ENCODE results near the gene PPP3R2.

PPP3R2 gene

GRCh38 chr9:101626295-101626694, 31.5 kb upstream of the PPP3R2 start:
- H3K4me1 ChIP-seq (ENCODE audit: control insufficient read depth in 2 of 2, insufficient read depth in 2 of 2, low read length in 2 of 2), result peaks cover 0 to 4% of the 10 kb centered on the region in 2 donors
- no peak overlapping the region for H3K9ac ChIP-seq (ENCODE audit: low read depth in 1 of 2, low read length in 2 of 2)
- no peaks in the 10 kb centered on the region for H3K27me3 ChIP-seq (ENCODE audit: control insufficient read depth in 2 of 2, insufficient read depth in 2 of 2, low read length in 2 of 2)
- no peaks in the 10 kb centered on the region for H3K36me3 ChIP-seq (ENCODE audit: control insufficient read depth in 2 of 2, insufficient read depth in 2 of 2, low read length in 2 of 2)
- H3K9me3 ChIP-seq (ENCODE audit: control insufficient read depth in 2 of 2, low read length in 2 of 2), result no peaks in the 10 kb centered on the region
- no peak overlapping the region for H3K4me3 ChIP-seq (ENCODE audit: low read length in 2 of 2)
- H3K27ac ChIP-seq (ENCODE audit: low read depth in 2 of 2, low read length in 2 of 2), result no peak overlapping the region

- peaks cover 0 to 4% of the 10 kb centered on the region in 2 donors for H3K4me1 ChIP-seq (ENCODE audit: control insufficient read depth in 2 of 2, insufficient read depth in 2 of 2, low read length in 2 of 2)
- no peak overlapping the region for H3K9ac ChIP-seq (ENCODE audit: low read depth in 1 of 2, low read length in 2 of 2)
Observed at GRCh38 chr9:101625876-101626275, 31.1 kb upstream of the PPP3R2 start.

GRCh38 chr9:101620452-101620851, 25.7 kb upstream of the PPP3R2 start:
- Histone ChIP-seq H3K4me1 (ENCODE audit: control insufficient read depth in 2 of 2, insufficient read depth in 2 of 2, low read length in 2 of 2) (no peaks in the 10 kb centered on the region), H3K36me3 (ENCODE audit: control insufficient read depth in 2 of 2, insufficient read depth in 2 of 2, low read length in 2 of 2) (no peaks in the 10 kb centered on the region), H3K27me3 (ENCODE audit: control insufficient read depth in 2 of 2, insufficient read depth in 2 of 2, low read length in 2 of 2) (no peaks in the 10 kb centered on the region), H3K9ac (ENCODE audit: low read depth in 1 of 2, low read length in 2 of 2) (no peak overlapping the region), H3K9me3 (ENCODE audit: control insufficient read depth in 2 of 2, low read length in 2 of 2) (no peaks in the 10 kb centered on the region), H3K4me3 (ENCODE audit: low read length in 2 of 2) (no peak overlapping the region), H3K27ac (ENCODE audit: low read depth in 2 of 2, low read length in 2 of 2) (no peak overlapping the region)

More at GRCh38 chr9:101625876-101626275, 31.1 kb upstream of the PPP3R2 start:
- no peaks in the 10 kb centered on the region for H3K27me3 ChIP-seq (ENCODE audit: control insufficient read depth in 2 of 2, insufficient read depth in 2 of 2, low read length in 2 of 2)
- H3K36me3 ChIP-seq (ENCODE audit: control insufficient read depth in 2 of 2, insufficient read depth in 2 of 2, low read length in 2 of 2), result no peaks in the 10 kb centered on the region
- H3K4me3 ChIP-seq (ENCODE audit: low read length in 2 of 2), result no peak overlapping the region
- H3K9me3 ChIP-seq (ENCODE audit: control insufficient read depth in 2 of 2, low read length in 2 of 2), result no peaks in the 10 kb centered on the region
- no peak overlapping the region for H3K27ac ChIP-seq (ENCODE audit: low read depth in 2 of 2, low read length in 2 of 2)

GRCh38 chr9:101618698-101619097, 23.9 kb upstream of the PPP3R2 start:
- no peaks in the 10 kb centered on the region for H3K9me3 ChIP-seq (ENCODE audit: control insufficient read depth in 2 of 2, low read length in 2 of 2)
- H3K4me3 ChIP-seq (ENCODE audit: low read length in 2 of 2), result no peak overlapping the region
- no peaks in the 10 kb centered on the region for H3K4me1 ChIP-seq (ENCODE audit: control insufficient read depth in 2 of 2, insufficient read depth in 2 of 2, low read length in 2 of 2)
- no peaks in the 10 kb centered on the region for H3K27me3 ChIP-seq (ENCODE audit: control insufficient read depth in 2 of 2, insufficient read depth in 2 of 2, low read length in 2 of 2)
- H3K9ac ChIP-seq (ENCODE audit: low read depth in 1 of 2, low read length in 2 of 2), result no peak overlapping the region
- H3K36me3 ChIP-seq (ENCODE audit: control insufficient read depth in 2 of 2, insufficient read depth in 2 of 2, low read length in 2 of 2), result no peaks in the 10 kb centered on the region
- H3K27ac ChIP-seq (ENCODE audit: low read depth in 2 of 2, low read length in 2 of 2), result no peak overlapping the region

GRCh38 chr9:101605547-101605946, 10.8 kb upstream of the PPP3R2 start:
- Histone ChIP-seq H3K9me3 (ENCODE audit: control insufficient read depth in 2 of 2, low read length in 2 of 2) (no peaks in the 10 kb centered on the region), H3K9ac (ENCODE audit: low read depth in 1 of 2, low read length in 2 of 2) (no peak overlapping the region), H3K36me3 (ENCODE audit: control insufficient read depth in 2 of 2, insufficient read depth in 2 of 2, low read length in 2 of 2) (no peaks in the 10 kb centered on the region), H3K4me1 (ENCODE audit: control insufficient read depth in 2 of 2, insufficient read depth in 2 of 2, low read length in 2 of 2) (peaks cover 6 to 7% of the 10 kb centered on the region in 2 donors), H3K4me3 (ENCODE audit: low read length in 2 of 2) (no peak overlapping the region), H3K27ac (ENCODE audit: low read depth in 2 of 2, low read length in 2 of 2) (no peak overlapping the region), H3K27me3 (ENCODE audit: control insufficient read depth in 2 of 2, insufficient read depth in 2 of 2, low read length in 2 of 2) (no peaks in the 10 kb centered on the region)

- no peaks in the 10 kb centered on the region for H3K36me3 ChIP-seq (ENCODE audit: control insufficient read depth in 2 of 2, insufficient read depth in 2 of 2, low read length in 2 of 2)
- no peaks in the 10 kb centered on the region for H3K9me3 ChIP-seq (ENCODE audit: control insufficient read depth in 2 of 2, low read length in 2 of 2)
- H3K4me3 ChIP-seq (ENCODE audit: low read length in 2 of 2), result no peak overlapping the region
- no peak overlapping the region for H3K27ac ChIP-seq (ENCODE audit: low read depth in 2 of 2, low read length in 2 of 2)
- no peak overlapping the region for H3K9ac ChIP-seq (ENCODE audit: low read depth in 1 of 2, low read length in 2 of 2)
- H3K27me3 ChIP-seq (ENCODE audit: control insufficient read depth in 2 of 2, insufficient read depth in 2 of 2, low read length in 2 of 2), result no peaks in the 10 kb centered on the region
- H3K4me1 ChIP-seq (ENCODE audit: control insufficient read depth in 2 of 2, insufficient read depth in 2 of 2, low read length in 2 of 2), result peaks cover 6 to 7% of the 10 kb centered on the region in 2 donors
Observed at GRCh38 chr9:101604296-101604695, 9.5 kb upstream of the PPP3R2 start.

GRCh38 chr9:101601904-101602765, 7.4 kb upstream of the PPP3R2 start:
- no peaks in the 10 kb centered on the region for H3K36me3 ChIP-seq (ENCODE audit: control insufficient read depth in 2 of 2, insufficient read depth in 2 of 2, low read length in 2 of 2)
- no peak overlapping the region for H3K27ac ChIP-seq (ENCODE audit: low read depth in 2 of 2, low read length in 2 of 2)
- no peaks in the 10 kb centered on the region for H3K27me3 ChIP-seq (ENCODE audit: control insufficient read depth in 2 of 2, insufficient read depth in 2 of 2, low read length in 2 of 2)
- peaks cover 6 to 7% of the 10 kb centered on the region in 2 donors for H3K4me1 ChIP-seq (ENCODE audit: control insufficient read depth in 2 of 2, insufficient read depth in 2 of 2, low read length in 2 of 2)
- H3K9me3 ChIP-seq (ENCODE audit: control insufficient read depth in 2 of 2, low read length in 2 of 2), result no peaks in the 10 kb centered on the region
- no peak overlapping the region for H3K9ac ChIP-seq (ENCODE audit: low read depth in 1 of 2, low read length in 2 of 2)
- H3K4me3 ChIP-seq (ENCODE audit: low read length in 2 of 2), result no peak overlapping the region

GRCh38 chr9:101593345-101593744, 1.4 kb downstream of the PPP3R2 start:
- Histone ChIP-seq H3K9ac (ENCODE audit: low read depth in 1 of 2, low read length in 2 of 2) (no peak overlapping the region), H3K4me3 (ENCODE audit: low read length in 2 of 2) (no peak overlapping the region), H3K9me3 (ENCODE audit: control insufficient read depth in 2 of 2, low read length in 2 of 2) (no peaks in the 10 kb centered on the region), H3K27ac (ENCODE audit: low read depth in 2 of 2, low read length in 2 of 2) (no peak overlapping the region), H3K4me1 (ENCODE audit: control insufficient read depth in 2 of 2, insufficient read depth in 2 of 2, low read length in 2 of 2) (no peaks in the 10 kb centered on the region), H3K36me3 (ENCODE audit: control insufficient read depth in 2 of 2, insufficient read depth in 2 of 2, low read length in 2 of 2) (no peaks in the 10 kb centered on the region), H3K27me3 (ENCODE audit: control insufficient read depth in 2 of 2, insufficient read depth in 2 of 2, low read length in 2 of 2) (no peaks in the 10 kb centered on the region)

GRCh38 chr9:101592788-101593187, 2.0 kb downstream of the PPP3R2 start:
- Histone ChIP-seq H3K27ac (ENCODE audit: low read depth in 2 of 2, low read length in 2 of 2) (no peak overlapping the region), H3K27me3 (ENCODE audit: control insufficient read depth in 2 of 2, insufficient read depth in 2 of 2, low read length in 2 of 2) (no peaks in the 10 kb centered on the region), H3K4me3 (ENCODE audit: low read length in 2 of 2) (no peak overlapping the region), H3K9me3 (ENCODE audit: control insufficient read depth in 2 of 2, low read length in 2 of 2) (no peaks in the 10 kb centered on the region), H3K9ac (ENCODE audit: low read depth in 1 of 2, low read length in 2 of 2) (no peak overlapping the region), H3K36me3 (ENCODE audit: control insufficient read depth in 2 of 2, insufficient read depth in 2 of 2, low read length in 2 of 2) (no peaks in the 10 kb centered on the region), H3K4me1 (ENCODE audit: control insufficient read depth in 2 of 2, insufficient read depth in 2 of 2, low read length in 2 of 2) (no peaks in the 10 kb centered on the region)

GRCh38 chr9:101591787-101592446, 2.9 kb downstream of the PPP3R2 start:
- H3K4me3 ChIP-seq (ENCODE audit: low read length in 2 of 2), result no peak overlapping the region
- H3K9ac ChIP-seq (ENCODE audit: low read depth in 1 of 2, low read length in 2 of 2), result no peak overlapping the region
- no peaks in the 10 kb centered on the region for H3K4me1 ChIP-seq (ENCODE audit: control insufficient read depth in 2 of 2, insufficient read depth in 2 of 2, low read length in 2 of 2)
- no peak overlapping the region for H3K27ac ChIP-seq (ENCODE audit: low read depth in 2 of 2, low read length in 2 of 2)
- H3K36me3 ChIP-seq (ENCODE audit: control insufficient read depth in 2 of 2, insufficient read depth in 2 of 2, low read length in 2 of 2), result no peaks in the 10 kb centered on the region
- no peaks in the 10 kb centered on the region for H3K9me3 ChIP-seq (ENCODE audit: control insufficient read depth in 2 of 2, low read length in 2 of 2)
- no peaks in the 10 kb centered on the region for H3K27me3 ChIP-seq (ENCODE audit: control insufficient read depth in 2 of 2, insufficient read depth in 2 of 2, low read length in 2 of 2)

All from mucosa of rectum (tissue), 2 donors.